Smooth muscle cell (in vitro differentiated cells): ENCODE results near the gene CELSR2. TPM values are rescaled to one million over a fixed set of nuclear protein-coding genes. Genes with fewer than 3 reads are reported as not detected.

ENCODE experiments used
- DNase-seq: peaks from one replicate; lab custom pipeline; 2025; ENCODE audit not compliant: unreplicated experiment; lab: John Stamatoyannopoulos, UW
- H2AFZ ChIP-seq: fragments of 200-600 bp; sonication (generic); 2 replicates; pipeline ENCODE4 v1.6.0; 2016; ENCODE audit warnings: antibody characterized with exemption, low read depth, mild to moderate bottlenecking
- H3F3A ChIP-seq: fragments of 200-600 bp; sonication (generic); 2 replicates; pipeline ENCODE4 v1.6.0; 2017; ENCODE audit warnings: antibody characterized with exemption, low read depth
- H3K27ac ChIP-seq: fragments of 200-600 bp; sonication (generic); 2 replicates; pipeline ENCODE4 v1.5.1; 2016; ENCODE audit warnings: low read depth, mild to moderate bottlenecking
- H3K27me3 ChIP-seq: fragments of 200-600 bp; sonication (generic); 2 replicates; pipeline ENCODE4 v1.6.1; 2016; ENCODE audit warnings: low read depth, mild to moderate bottlenecking
- H3K36me3 ChIP-seq: fragments of 200-600 bp; sonication (generic); 2 replicates; pipeline ENCODE4 v1.5.1; 2016; ENCODE audit warnings: low read depth
- H3K4me1 ChIP-seq: fragments of 200-600 bp; sonication (generic); 2 replicates; pipeline ENCODE4 v1.5.1; 2016; ENCODE audit warnings: low read depth
- H3K4me2 ChIP-seq: fragments of 200-600 bp; sonication (generic); 2 replicates; pipeline ENCODE4 v1.6.0; 2016; ENCODE audit warnings: mild to moderate bottlenecking
- H3K4me3 ChIP-seq: fragments of 200-600 bp; sonication (generic); 2 replicates; pipeline ENCODE4 v1.5.1; 2016; ENCODE audit warnings: mild to moderate bottlenecking
- H3K79me2 ChIP-seq: fragments of 200-600 bp; sonication (generic); 2 replicates; pipeline ENCODE4 v1.6.0; 2016; ENCODE audit warnings: low read depth, mild to moderate bottlenecking
- H3K9ac ChIP-seq: fragments of 200-600 bp; sonication (generic); 2 replicates; pipeline ENCODE4 v1.6.0; 2016; ENCODE audit warnings: low read depth
- H3K9me3 ChIP-seq: fragments of 200-600 bp; sonication (generic); replicated peaks from 2 replicates; pipeline ENCODE4 v1.5.1; 2016; ENCODE audit warnings: low read depth
- H4K20me1 ChIP-seq: fragments of 200-600 bp; sonication (generic); 2 replicates; pipeline ENCODE4 v1.6.0; 2016; ENCODE audit warnings: low read depth
- WGBS: methylation state at CpG from one replicate; pipeline ENCODE4 v1.1.7; 2016; ENCODE audit warnings: low lambda C conversion rate; 5-methylcytosine and 5-hydroxymethylcytosine counted together
- polyA plus RNA-seq: library from polyadenylated mRNA; unstranded; fragments of >200 nt; fragmentation: Nextera tagmentation; extraction: Ambion mirVana; gene quantifications from 2 replicates; pipeline ENCODE4 v1.2.1, GENCODE V29; 2016
- total RNA-seq: library from RNA; depleted of rRNA; stranded (reverse); fragments of >200 nt; gene quantifications from 2 replicates; pipeline ENCODE4 v1.2.3, GENCODE V29; 2014
- TF ChIP-seq, protein P1 (sequence below): fragments of 200-600 bp; sonication (generic); IDR thresholded peaks from 2 replicates; pipeline ENCODE4 v1.5.1; 2017; ENCODE audit warnings: borderline replicate concordance, mild to moderate bottlenecking, antibody characterized with exemption; ENCODE audit not compliant: insufficient read depth, poor library complexity, severe bottlenecking

Gene CELSR2
- total and polyA plus RNA-seq, 2 experiments from 2014 or later: 1.8 to 3.6 TPM

DNA sequence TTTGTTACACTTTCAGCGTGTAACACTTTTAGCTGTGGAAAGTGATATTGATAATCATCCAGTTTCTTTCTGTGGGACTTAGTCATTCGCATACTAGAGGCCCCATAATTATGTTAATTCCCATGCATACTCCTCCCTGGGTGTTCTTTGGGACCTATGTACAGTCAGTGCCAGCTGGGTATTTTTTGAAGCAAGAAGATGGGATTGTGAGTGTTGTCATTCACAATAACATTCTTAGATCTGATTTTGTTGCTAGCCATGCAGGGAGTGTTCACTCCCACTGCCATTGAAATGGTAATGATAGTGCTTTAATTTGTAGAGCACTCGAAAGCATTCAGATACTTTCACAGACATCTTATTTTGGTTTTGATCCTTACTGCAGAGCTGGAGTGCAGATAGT lies 24.0 kb upstream of the CELSR2 start:
- 90% methylated on average over 3 of the region's 3 CpGs for WGBS
- H3K4me1 ChIP-seq: peaks cover 12% of the 10 kb centered on the region
- H3K79me2 ChIP-seq: peaks cover 77% of the 10 kb centered on the region
- H3K27me3 ChIP-seq: no peaks in the 10 kb centered on the region
- no peak overlapping the region for H3K9ac ChIP-seq
- H3K4me2 ChIP-seq: no peak overlapping the region
- no peak overlapping the region for H3K27ac ChIP-seq
- H4K20me1 ChIP-seq: peaks cover 84% of the 10 kb centered on the region
- DNase-seq: no peak
- no peak overlapping the region for H3K4me3 ChIP-seq
- TF ChIP-seq, protein P1, sequence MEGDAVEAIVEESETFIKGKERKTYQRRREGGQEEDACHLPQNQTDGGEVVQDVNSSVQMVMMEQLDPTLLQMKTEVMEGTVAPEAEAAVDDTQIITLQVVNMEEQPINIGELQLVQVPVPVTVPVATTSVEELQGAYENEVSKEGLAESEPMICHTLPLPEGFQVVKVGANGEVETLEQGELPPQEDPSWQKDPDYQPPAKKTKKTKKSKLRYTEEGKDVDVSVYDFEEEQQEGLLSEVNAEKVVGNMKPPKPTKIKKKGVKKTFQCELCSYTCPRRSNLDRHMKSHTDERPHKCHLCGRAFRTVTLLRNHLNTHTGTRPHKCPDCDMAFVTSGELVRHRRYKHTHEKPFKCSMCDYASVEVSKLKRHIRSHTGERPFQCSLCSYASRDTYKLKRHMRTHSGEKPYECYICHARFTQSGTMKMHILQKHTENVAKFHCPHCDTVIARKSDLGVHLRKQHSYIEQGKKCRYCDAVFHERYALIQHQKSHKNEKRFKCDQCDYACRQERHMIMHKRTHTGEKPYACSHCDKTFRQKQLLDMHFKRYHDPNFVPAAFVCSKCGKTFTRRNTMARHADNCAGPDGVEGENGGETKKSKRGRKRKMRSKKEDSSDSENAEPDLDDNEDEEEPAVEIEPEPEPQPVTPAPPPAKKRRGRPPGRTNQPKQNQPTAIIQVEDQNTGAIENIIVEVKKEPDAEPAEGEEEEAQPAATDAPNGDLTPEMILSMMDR: no peak
- no peaks in the 10 kb centered on the region for H3F3A ChIP-seq
- no peak overlapping the region for H2AFZ ChIP-seq
- H3K9me3 ChIP-seq: no peaks in the 10 kb centered on the region
- H3K36me3 ChIP-seq: peaks cover 19% of the 10 kb centered on the region

DNA sequence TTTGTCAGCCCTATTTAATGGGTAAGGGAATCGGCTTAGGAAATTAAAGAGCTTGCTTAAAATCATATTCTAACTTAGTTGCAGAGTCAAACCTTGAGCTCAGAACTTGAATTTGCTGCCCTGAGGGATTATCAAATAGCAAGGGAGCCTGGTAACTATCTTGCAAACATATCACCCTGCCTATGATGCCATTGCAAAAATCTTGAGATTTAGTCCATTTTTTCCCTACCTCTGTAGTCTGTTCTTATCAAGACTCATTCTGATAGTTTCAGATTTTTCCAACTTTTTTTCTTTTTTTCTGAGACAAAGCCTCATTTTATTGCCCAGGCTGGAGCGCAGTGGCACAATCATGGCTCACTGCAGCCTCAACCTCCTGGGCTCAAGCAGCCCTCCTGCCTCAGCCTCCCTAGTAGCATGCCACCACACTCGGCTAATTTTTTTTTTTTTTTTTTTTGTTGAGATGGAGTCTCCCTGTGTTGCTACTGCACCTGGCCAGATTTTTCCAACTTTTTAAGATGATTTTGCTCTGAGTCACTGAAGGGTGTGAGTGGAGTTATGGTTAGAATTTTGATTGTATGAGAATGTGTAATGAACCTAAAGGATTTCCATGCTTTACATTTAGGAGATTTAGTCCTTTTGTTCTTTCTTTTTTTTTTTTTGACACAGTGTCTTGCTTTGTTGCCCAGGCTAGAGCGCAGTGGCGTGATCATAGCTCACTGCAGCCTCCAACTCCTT lies 23.5 kb upstream of the CELSR2 start:
- no peak for DNase-seq
- Histone ChIP-seq H3K4me2 (no peak overlapping the region), H2AFZ (no peak overlapping the region), H3K4me3 (no peak overlapping the region), H3K9ac (no peak overlapping the region), H3K36me3 (peaks cover 19% of the 10 kb centered on the region), H3K9me3 (no peaks in the 10 kb centered on the region), H3K27me3 (no peaks in the 10 kb centered on the region), H3K79me2 (peaks cover 71% of the 10 kb centered on the region), H3K4me1 (peaks cover 18% of the 10 kb centered on the region), H4K20me1 (peaks cover 78% of the 10 kb centered on the region), H3F3A (no peaks in the 10 kb centered on the region), H3K27ac (no peak overlapping the region)
- WGBS: 92% methylated on average over 5 of the region's 5 CpGs
- TF ChIP-seq, protein P1: no peak

DNA sequence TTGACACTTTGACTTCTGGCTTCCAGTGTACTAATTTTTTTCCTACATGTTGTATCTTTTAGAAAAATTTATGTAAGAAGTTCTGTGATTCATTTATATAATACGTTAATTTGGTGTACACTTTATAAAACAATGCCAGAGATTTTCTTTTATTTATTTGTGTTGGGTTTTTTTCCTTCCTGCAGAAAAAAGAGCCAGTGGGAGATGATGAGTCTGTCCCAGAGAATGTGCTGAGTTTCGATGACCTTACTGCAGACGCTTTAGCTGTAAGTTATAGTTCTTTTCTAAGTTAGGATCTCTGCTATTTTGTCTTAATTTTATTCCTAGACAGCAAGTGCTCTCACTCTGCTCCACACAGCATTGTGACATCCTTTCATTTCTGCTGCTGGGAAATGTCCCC lies 21.2 kb upstream of the CELSR2 start:
- WGBS: 91% methylated on average over 3 of the region's 3 CpGs
- TF ChIP-seq, protein P1: no peak
- no peaks in the 10 kb centered on the region for H3F3A ChIP-seq
- H3K4me2 ChIP-seq: no peak overlapping the region
- peaks cover 27% of the 10 kb centered on the region for H3K4me1 ChIP-seq
- no peak overlapping the region for H2AFZ ChIP-seq
- no peak overlapping the region for H3K4me3 ChIP-seq
- H3K36me3 ChIP-seq: peaks cover 13% of the 10 kb centered on the region
- H3K79me2 ChIP-seq: peaks cover 49% of the 10 kb centered on the region
- H3K9me3 ChIP-seq: no peaks in the 10 kb centered on the region
- peaks cover 58% of the 10 kb centered on the region for H4K20me1 ChIP-seq
- H3K9ac ChIP-seq: no peak overlapping the region
- no peaks in the 10 kb centered on the region for H3K27me3 ChIP-seq
- DNase-seq: no peak
- no peak overlapping the region for H3K27ac ChIP-seq
